Activated CD4-positive, alpha-beta T cell treated with anti-CD3 and anti-CD28 coated beads for 36 hours (primary cell): Measurements from ENCODE around the gene TFEB. TPM values are rescaled to one million over a fixed set of nuclear protein-coding genes. Genes with fewer than 3 reads are reported as not detected.
A peak's percentile ranks its signal among the peaks of the same experiment; 100 is the strongest.

Source experiments
- ATAC-seq: fragments of 200-7000 bp; cut with Tn5 transposase; one replicate; pipeline ENCODE4 v1.10.0; 2021; ENCODE audit warnings: mild to moderate bottlenecking, moderate library complexity
- CTCF ChIA-PET: fragments of 350-600 bp; sonication (Branson Sonifier 250); formaldehyde crosslinking; loops from one replicate; lab custom pipeline; 2021; ENCODE audit warnings: antibody characterized with exemption; lab: Charles Lee
- POLR2A ChIA-PET: fragments of 350-600 bp; sonication (Branson Sonifier 250); formaldehyde crosslinking; loops from one replicate; lab custom pipeline; 2021; ENCODE audit warnings: antibody characterized with exemption, inconsistent platforms; lab: Charles Lee
- DNase-seq: peaks from one replicate; pipeline ENCODE4 v3.0.0-alpha.2; 2020
- H3K27ac Mint-ChIP-seq: one replicate; pipeline ENCODE4 v1.8.0; 2021; ENCODE audit warnings: mixed read lengths
- H3K27me3 Mint-ChIP-seq: one replicate; pipeline ENCODE4 v1.8.0; 2021; ENCODE audit warnings: mixed read lengths
- H3K36me3 Mint-ChIP-seq: one replicate; pipeline ENCODE4 v1.8.0; 2021; ENCODE audit warnings: low read depth, mixed read lengths
- H3K4me1 Mint-ChIP-seq: one replicate; pipeline ENCODE4 v1.8.0; 2021; ENCODE audit warnings: mixed read lengths
- H3K4me3 Mint-ChIP-seq: one replicate; pipeline ENCODE4 v1.8.0; 2021; ENCODE audit warnings: mild to moderate bottlenecking, moderate library complexity, mixed read lengths
- H3K9me3 Mint-ChIP-seq: one replicate; pipeline ENCODE4 v1.8.0; 2021; ENCODE audit warnings: low read depth, mixed read lengths
- intact Hi-C, 2 experiments: fragments of 100-400 bp; cut with DNase I in 1 of 2; cut with micrococcal nuclease in 1 of 2; formaldehyde crosslinking; loops; one replicate each; pipeline versions ENCODE4 v1.14.2 to v1.15.1; 2022 to 2024; cut with DNase I, micrococcal nuclease
- total RNA-seq, 2 experiments: library from RNA; stranded (reverse); gene quantifications; one replicate each; pipeline ENCODE4 v1.2.3, GENCODE V29; 2021

Gene TFEB
- total RNA-seq, 2 experiments from 2014 or later = 8.5 to 9.2 TPM

GRCh38 chr6:41719436-41720261, 15.8 kb downstream of the TFEB start:
- ATAC-seq (no peak), DNase-seq (no peak)
- Mint-ChIP-seq H3K4me1 (peaks cover 12% of the 10 kb centered on the region), H3K9me3 (no peaks in the 10 kb centered on the region), H3K27me3 (no peaks in the 10 kb centered on the region), H3K36me3 (no peaks in the 10 kb centered on the region), H3K4me3 (no peak overlapping the region), H3K27ac (no peak overlapping the region)
- ChIA-PET POLR2A (no interaction called here), CTCF (interaction anchor here (0.7 to 1.6 kb wide), 3 partner anchors 11 to 41 kb away, joined by 3 to 7 read pairs (median 3); no protein-coding TSS in a partner anchor)
- intact Hi-C loops = no loop called here

DNA sequence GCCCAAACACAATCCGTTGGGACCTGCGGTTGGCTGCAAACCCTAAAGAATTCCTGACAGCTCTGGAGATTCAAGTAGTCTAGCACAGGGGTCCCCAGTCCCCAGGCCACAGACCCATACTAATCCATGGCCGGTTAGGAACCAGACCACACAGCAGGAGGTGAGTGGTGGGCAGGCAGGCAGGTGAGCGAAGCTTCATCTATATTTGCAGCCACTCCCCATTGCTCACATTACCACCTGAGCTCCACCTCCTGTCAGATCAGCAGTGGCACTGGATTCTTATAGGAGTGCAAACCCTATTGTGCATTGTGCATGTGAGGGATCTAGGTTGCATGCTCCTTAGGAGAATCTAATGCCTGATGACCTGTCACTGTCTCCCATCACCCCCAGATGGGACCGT, 16.6 kb downstream of the TFEB start:
- DNase-seq (no peak), ATAC-seq (no peak)
- intact Hi-C loops = no loop called here
- H3K9me3 Mint-ChIP-seq = no peaks in the 10 kb centered on the region
- H3K4me3 Mint-ChIP-seq = no peak overlapping the region
- H3K36me3 Mint-ChIP-seq = no peaks in the 10 kb centered on the region
- CTCF ChIA-PET = interaction anchor here (1.6 kb wide), 1 partner anchor 10 kb away, joined by 7 read pairs; no protein-coding TSS in a partner anchor
- no peak overlapping the region for H3K27ac Mint-ChIP-seq
- no peaks in the 10 kb centered on the region for H3K27me3 Mint-ChIP-seq
- peaks cover 14% of the 10 kb centered on the region for H3K4me1 Mint-ChIP-seq
- POLR2A ChIA-PET = no interaction called here

DNA sequence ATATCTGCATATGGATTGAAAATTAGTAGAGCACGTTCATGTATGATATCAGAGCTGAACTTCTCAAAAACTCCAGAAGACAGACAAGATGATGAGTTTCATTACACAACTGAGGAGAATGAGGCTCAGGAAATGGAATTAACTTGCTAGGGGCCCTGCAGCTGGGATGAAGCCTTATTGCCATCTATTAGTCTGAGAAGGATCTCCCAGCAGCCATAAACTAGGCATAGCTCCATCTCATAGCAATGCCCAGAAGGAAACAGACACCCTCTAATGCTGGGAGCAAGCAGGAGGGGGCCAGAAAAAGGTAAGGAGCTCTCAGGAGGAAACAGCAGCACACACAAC, 18.0 kb downstream of the TFEB start:
- peaks cover 20% of the 10 kb centered on the region for H3K4me1 Mint-ChIP-seq
- H3K9me3 Mint-ChIP-seq = no peaks in the 10 kb centered on the region
- POLR2A ChIA-PET = no interaction called here
- H3K27me3 Mint-ChIP-seq = no peaks in the 10 kb centered on the region
- no peak for DNase-seq
- CTCF ChIA-PET = interaction anchor here (1.4 to 1.8 kb wide), 3 partner anchors 12 to 34 kb away, joined by 5 to 6 read pairs (median 6); no protein-coding TSS in a partner anchor
- no peak overlapping the region for H3K4me3 Mint-ChIP-seq
- ATAC-seq = no peak
- peak overlapping the region; percentile 43 for H3K27ac Mint-ChIP-seq
- no peaks in the 10 kb centered on the region for H3K36me3 Mint-ChIP-seq
- intact Hi-C loops = no loop called here

GRCh38 chr6:41716516-41717391, 18.7 kb downstream of the TFEB start:
- intact Hi-C loops = no loop called here
- no peaks in the 10 kb centered on the region for H3K27me3 Mint-ChIP-seq
- no peak overlapping the region for H3K27ac Mint-ChIP-seq
- H3K9me3 Mint-ChIP-seq = no peaks in the 10 kb centered on the region
- POLR2A ChIA-PET = no interaction called here
- DNase-seq (no peak), ATAC-seq (no peak)
- CTCF ChIA-PET = interaction anchor here (1.4 to 1.8 kb wide), 3 partner anchors 11 to 33 kb away, joined by 5 to 6 read pairs (median 6); no protein-coding TSS in a partner anchor
- no peaks in the 10 kb centered on the region for H3K36me3 Mint-ChIP-seq
- no peak overlapping the region for H3K4me3 Mint-ChIP-seq
- peaks cover 20% of the 10 kb centered on the region for H3K4me1 Mint-ChIP-seq

GRCh38 chr6:41715795-41716515, 19.5 kb downstream of the TFEB start:
- Mint-ChIP-seq H3K27me3 (no peaks in the 10 kb centered on the region), H3K27ac (no peak overlapping the region)

GRCh38 chr6:41714556-41715273, 20.7 kb downstream of the TFEB start:
- DNase-seq (no peak), ATAC-seq (no peak)
- POLR2A ChIA-PET = interaction anchor here (0.6 to 1.0 kb wide), 2 partner anchors 19 to 557 kb away, joined by 4 to 7 read pairs; no protein-coding TSS in a partner anchor
- intact Hi-C loops = no loop called here
- H3K9me3 Mint-ChIP-seq = no peaks in the 10 kb centered on the region
- H3K27me3 Mint-ChIP-seq = no peaks in the 10 kb centered on the region
- peaks cover 20% of the 10 kb centered on the region for H3K4me1 Mint-ChIP-seq
- CTCF ChIA-PET = interaction anchor here (0.6 to 1.0 kb wide), 3 partner anchors 9 to 112 kb away, joined by 3 to 7 read pairs (median 4); no protein-coding TSS in a partner anchor
- H3K36me3 Mint-ChIP-seq = no peaks in the 10 kb centered on the region
- H3K4me3 Mint-ChIP-seq = no peak overlapping the region
- H3K27ac Mint-ChIP-seq = no peak overlapping the region

More at GRCh38 chr6:41715795-41716515, 19.5 kb downstream of the TFEB start:
- Mint-ChIP-seq H3K9me3 (no peaks in the 10 kb centered on the region), H3K4me3 (no peak overlapping the region), H3K4me1 (peaks cover 20% of the 10 kb centered on the region), H3K36me3 (no peaks in the 10 kb centered on the region)
- DNase-seq (no peak), ATAC-seq (peak; percentile 71)
- CTCF ChIA-PET = interaction anchor here (0.7 to 1.8 kb wide), 3 partner anchors 10 to 113 kb away, joined by 3 to 7 read pairs (median 6); no protein-coding TSS in a partner anchor
- intact Hi-C loops = no loop called here
- POLR2A ChIA-PET = interaction anchor here (1.0 kb wide), 1 partner anchor 18 kb away, joined by 4 read pairs; no protein-coding TSS in a partner anchor

DNA sequence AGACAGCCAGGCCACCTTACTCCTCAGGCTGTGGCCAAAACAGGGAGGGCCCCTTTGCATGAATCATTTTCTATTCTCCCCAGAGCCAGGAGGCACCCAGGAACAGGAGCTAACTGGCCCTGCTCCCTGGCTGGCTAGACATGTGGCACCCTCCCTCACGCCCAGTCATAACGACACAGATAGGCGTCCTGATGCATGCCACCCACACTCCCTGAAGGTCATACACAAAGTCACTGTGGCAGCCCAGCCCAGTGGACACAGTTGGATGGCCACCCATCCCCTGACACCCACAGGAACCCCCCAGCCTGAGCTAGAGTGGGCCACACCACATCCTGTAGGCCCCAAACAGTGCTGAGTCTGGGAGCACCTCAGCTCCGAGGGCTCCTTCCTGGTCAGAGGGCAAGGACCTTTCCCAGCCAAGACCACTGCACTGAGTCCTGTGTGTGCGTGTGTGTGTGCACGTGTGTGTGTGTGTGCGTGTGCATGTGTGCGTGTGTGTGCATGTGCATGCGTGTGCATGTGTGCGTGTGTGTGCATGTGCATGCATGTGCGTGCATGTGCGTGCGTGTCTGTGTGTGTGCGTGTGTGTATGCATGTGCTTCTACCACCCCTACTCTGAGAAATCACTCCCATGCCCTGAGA, 21.6 kb downstream of the TFEB start:
- Mint-ChIP-seq H3K4me1 (peaks cover 20% of the 10 kb centered on the region), H3K9me3 (no peaks in the 10 kb centered on the region), H3K27ac (no peak overlapping the region), H3K27me3 (no peaks in the 10 kb centered on the region), H3K4me3 (no peak overlapping the region), H3K36me3 (no peaks in the 10 kb centered on the region)
- intact Hi-C loops = no loop called here
- POLR2A ChIA-PET = no interaction called here
- ATAC-seq = peak; percentile 77
- DNase-seq = peak; percentile 60
- CTCF ChIA-PET = interaction anchor here (0.6 to 1.0 kb wide), 2 partner anchors 28 to 224 kb away, joined by 3 to 4 read pairs; no protein-coding TSS in a partner anchor

DNA sequence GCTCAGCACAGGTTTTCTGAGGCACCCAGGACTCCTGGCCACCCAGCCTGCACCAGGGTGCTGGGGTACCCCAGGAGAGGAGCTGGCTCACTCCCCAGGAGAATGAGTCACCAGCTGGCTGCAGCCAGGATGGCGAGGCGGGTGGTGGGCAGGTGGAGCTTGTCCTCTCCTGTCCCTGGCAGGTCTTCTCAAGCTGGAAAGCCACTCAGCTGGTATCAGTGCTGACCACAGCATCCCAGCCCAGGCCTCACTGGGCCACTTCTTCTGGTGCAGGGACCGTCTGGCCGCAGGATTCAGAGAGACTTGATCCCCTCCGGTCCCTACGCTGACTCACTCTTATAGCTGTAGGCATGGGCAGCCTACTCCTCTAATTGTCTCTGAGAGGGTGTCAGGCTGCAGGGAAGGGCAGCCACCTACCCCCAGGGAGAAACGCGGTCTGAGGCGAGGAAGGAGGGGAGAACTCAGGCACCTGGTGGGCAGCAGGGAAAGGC, 22.2 kb downstream of the TFEB start:
- no peak for DNase-seq
- peak; percentile 13 for ATAC-seq
- ChIA-PET POLR2A (no interaction called here), CTCF (interaction anchor here (0.6 to 1.0 kb wide), 2 partner anchors 28 to 224 kb away, joined by 3 to 4 read pairs; no protein-coding TSS in a partner anchor)
- intact Hi-C loops = no loop called here
- Mint-ChIP-seq H3K36me3 (no peaks in the 10 kb centered on the region), H3K27ac (no peak overlapping the region), H3K27me3 (no peaks in the 10 kb centered on the region), H3K9me3 (no peaks in the 10 kb centered on the region), H3K4me3 (no peak overlapping the region), H3K4me1 (peaks cover 24% of the 10 kb centered on the region)

GRCh38 chr6:41712651-41713103, 22.7 kb downstream of the TFEB start:
- Mint-ChIP-seq H3K27me3 (no peaks in the 10 kb centered on the region), H3K9me3 (no peaks in the 10 kb centered on the region), H3K36me3 (no peaks in the 10 kb centered on the region), H3K4me1 (peaks cover 29% of the 10 kb centered on the region), H3K27ac (no peak overlapping the region), H3K4me3 (no peak overlapping the region)
- intact Hi-C loops = no loop called here
- no peak for ATAC-seq
- ChIA-PET CTCF (no interaction called here), POLR2A (no interaction called here)
- no peak for DNase-seq
